ENCODE data around the gene CNTN4. TPM values are rescaled to one million over a fixed set of nuclear protein-coding genes. Genes with fewer than 3 reads are reported as not detected.

CNTN4 gene
- total and polyA plus RNA-seq, 4 donors = 1.2 to 3.8 (median 2.6) TPM

GRCh38 chr3:2137651-2138050 lies 39.0 kb downstream of the CNTN4 start:
- Histone ChIP-seq H3K27ac (ENCODE audit: low read depth in 1 of 2, low read length in 2 of 2) (no peak overlapping the region), H3K27me3 (ENCODE audit: control insufficient read depth in 4 of 4, insufficient read depth in 4 of 4, low read length in 3 of 4) (no peaks in the 10 kb centered on the region), H3K9me3 (ENCODE audit: control insufficient read depth in 4 of 4, low read length in 3 of 4) (no peaks in the 10 kb centered on the region), H3K9ac (ENCODE audit: low read depth in 1 of 2, low read length in 2 of 2) (no peak overlapping the region), H3K4me3 (ENCODE audit: low read depth in 1 of 3, low read length in 3 of 3) (no peak overlapping the region), H3K4me1 (ENCODE audit: control insufficient read depth in 4 of 4, insufficient read depth in 4 of 4, low read length in 3 of 4) (peaks cover 0 to 1% (median 0%) of the 10 kb centered on the region in 4 donors), H3K36me3 (ENCODE audit: control insufficient read depth in 4 of 4, insufficient read depth in 3 of 4, low read depth in 1 of 4, low read length in 3 of 4) (no peaks in the 10 kb centered on the region)
- no peak for DNase-seq (ENCODE audit: low spot score)
- 62% methylated on average over 5 of the region's 5 CpGs for WGBS
- TF ChIP-seq JUND (IDR thresholded peaks at IDR 0.05) (no peak), NR2F2 (IDR thresholded peaks at IDR 0.05) (no peak), RXRA (IDR thresholded peaks at IDR 0.05) (no peak), TAF1 (conservative IDR thresholded peaks at IDR 0.05) (no peak), SP1 (IDR thresholded peaks at IDR 0.05) (no peak), FOXA2 (IDR thresholded peaks at IDR 0.05) (no peak), GABPA (IDR thresholded peaks at IDR 0.05 in 1 of 2, conservative IDR thresholded peaks at IDR 0.05 in 1 of 2) (no peak)
- TF ChIP-seq, protein P1, sequence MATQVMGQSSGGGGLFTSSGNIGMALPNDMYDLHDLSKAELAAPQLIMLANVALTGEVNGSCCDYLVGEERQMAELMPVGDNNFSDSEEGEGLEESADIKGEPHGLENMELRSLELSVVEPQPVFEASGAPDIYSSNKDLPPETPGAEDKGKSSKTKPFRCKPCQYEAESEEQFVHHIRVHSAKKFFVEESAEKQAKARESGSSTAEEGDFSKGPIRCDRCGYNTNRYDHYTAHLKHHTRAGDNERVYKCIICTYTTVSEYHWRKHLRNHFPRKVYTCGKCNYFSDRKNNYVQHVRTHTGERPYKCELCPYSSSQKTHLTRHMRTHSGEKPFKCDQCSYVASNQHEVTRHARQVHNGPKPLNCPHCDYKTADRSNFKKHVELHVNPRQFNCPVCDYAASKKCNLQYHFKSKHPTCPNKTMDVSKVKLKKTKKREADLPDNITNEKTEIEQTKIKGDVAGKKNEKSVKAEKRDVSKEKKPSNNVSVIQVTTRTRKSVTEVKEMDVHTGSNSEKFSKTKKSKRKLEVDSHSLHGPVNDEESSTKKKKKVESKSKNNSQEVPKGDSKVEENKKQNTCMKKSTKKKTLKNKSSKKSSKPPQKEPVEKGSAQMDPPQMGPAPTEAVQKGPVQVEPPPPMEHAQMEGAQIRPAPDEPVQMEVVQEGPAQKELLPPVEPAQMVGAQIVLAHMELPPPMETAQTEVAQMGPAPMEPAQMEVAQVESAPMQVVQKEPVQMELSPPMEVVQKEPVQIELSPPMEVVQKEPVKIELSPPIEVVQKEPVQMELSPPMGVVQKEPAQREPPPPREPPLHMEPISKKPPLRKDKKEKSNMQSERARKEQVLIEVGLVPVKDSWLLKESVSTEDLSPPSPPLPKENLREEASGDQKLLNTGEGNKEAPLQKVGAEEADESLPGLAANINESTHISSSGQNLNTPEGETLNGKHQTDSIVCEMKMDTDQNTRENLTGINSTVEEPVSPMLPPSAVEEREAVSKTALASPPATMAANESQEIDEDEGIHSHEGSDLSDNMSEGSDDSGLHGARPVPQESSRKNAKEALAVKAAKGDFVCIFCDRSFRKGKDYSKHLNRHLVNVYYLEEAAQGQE (IDR thresholded peaks at IDR 0.05) = no peak
- TF ChIP-seq, protein P2, sequence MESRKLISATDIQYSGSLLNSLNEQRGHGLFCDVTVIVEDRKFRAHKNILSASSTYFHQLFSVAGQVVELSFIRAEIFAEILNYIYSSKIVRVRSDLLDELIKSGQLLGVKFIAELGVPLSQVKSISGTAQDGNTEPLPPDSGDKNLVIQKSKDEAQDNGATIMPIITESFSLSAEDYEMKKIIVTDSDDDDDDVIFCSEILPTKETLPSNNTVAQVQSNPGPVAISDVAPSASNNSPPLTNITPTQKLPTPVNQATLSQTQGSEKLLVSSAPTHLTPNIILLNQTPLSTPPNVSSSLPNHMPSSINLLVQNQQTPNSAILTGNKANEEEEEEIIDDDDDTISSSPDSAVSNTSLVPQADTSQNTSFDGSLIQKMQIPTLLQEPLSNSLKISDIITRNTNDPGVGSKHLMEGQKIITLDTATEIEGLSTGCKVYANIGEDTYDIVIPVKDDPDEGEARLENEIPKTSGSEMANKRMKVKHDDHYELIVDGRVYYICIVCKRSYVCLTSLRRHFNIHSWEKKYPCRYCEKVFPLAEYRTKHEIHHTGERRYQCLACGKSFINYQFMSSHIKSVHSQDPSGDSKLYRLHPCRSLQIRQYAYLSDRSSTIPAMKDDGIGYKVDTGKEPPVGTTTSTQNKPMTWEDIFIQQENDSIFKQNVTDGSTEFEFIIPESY (IDR thresholded peaks at IDR 0.05) = no peak

- WGBS = 55% methylated on average over 1 of the region's 1 CpG
- H3K9me3 ChIP-seq (ENCODE audit: control insufficient read depth in 4 of 4, low read length in 3 of 4) = no peaks in the 10 kb centered on the region
- TF ChIP-seq TAF1 (conservative IDR thresholded peaks at IDR 0.05) (no peak), FOXA1 (IDR thresholded peaks at IDR 0.05) (no peak), JUND (IDR thresholded peaks at IDR 0.05) (no peak), FOXA2 (IDR thresholded peaks at IDR 0.05) (no peak), CTCF (IDR thresholded peaks at IDR 0.05; ENCODE audit: low read depth, low read length, missing input control) (no peak), HNF4G (IDR thresholded peaks at IDR 0.05) (no peak), RAD21 (IDR thresholded peaks at IDR 0.05) (no peak), NR2F2 (IDR thresholded peaks at IDR 0.05) (no peak), ATF3 (IDR thresholded peaks at IDR 0.05) (no peak), SP1 (IDR thresholded peaks at IDR 0.05) (no peak), EGR1 (IDR thresholded peaks at IDR 0.05; ENCODE audit: low read depth in 2 of 2) (no peak)
- TF ChIP-seq, protein P3, sequence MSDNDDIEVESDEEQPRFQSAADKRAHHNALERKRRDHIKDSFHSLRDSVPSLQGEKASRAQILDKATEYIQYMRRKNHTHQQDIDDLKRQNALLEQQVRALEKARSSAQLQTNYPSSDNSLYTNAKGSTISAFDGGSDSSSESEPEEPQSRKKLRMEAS (IDR thresholded peaks at IDR 0.05) = no peak
- TF ChIP-seq, protein P2 (IDR thresholded peaks at IDR 0.05) = no peak
- no peaks in the 10 kb centered on the region for H3K36me3 ChIP-seq (ENCODE audit: control insufficient read depth in 4 of 4, insufficient read depth in 3 of 4, low read depth in 1 of 4, low read length in 3 of 4)
- no peaks in the 10 kb centered on the region for H3K27me3 ChIP-seq (ENCODE audit: control insufficient read depth in 4 of 4, insufficient read depth in 4 of 4, low read length in 3 of 4)
- no peak overlapping the region for H3K4me3 ChIP-seq (ENCODE audit: low read depth in 1 of 3, low read length in 3 of 3)
- H3K4me1 ChIP-seq (ENCODE audit: control insufficient read depth in 4 of 4, insufficient read depth in 4 of 4, low read length in 3 of 4) = peaks cover 0 to 1% (median 0%) of the 10 kb centered on the region in 4 donors
- no peak overlapping the region for H3K9ac ChIP-seq (ENCODE audit: low read depth in 1 of 2, low read length in 2 of 2)
- no peak for DNase-seq (ENCODE audit: low spot score)
- H3K27ac ChIP-seq (ENCODE audit: low read depth in 1 of 2, low read length in 2 of 2) = no peak overlapping the region
Observed at GRCh38 chr3:2141482-2141881, 42.8 kb downstream of the CNTN4 start.

Data from liver (tissue), 9 donors.